Tibial nerve (tissue), 4 donors: Measurements from ENCODE around the gene EED. TPM values are rescaled to one million over a fixed set of nuclear protein-coding genes. Genes with fewer than 3 reads are reported as not detected.

Experiments used
- DNase-seq, 2 donors: peaks; one replicate each; pipeline ENCODE4 v3.0.0-alpha.2; 2019; ENCODE audit warnings: low spot score in 2 of 2
- H3K27ac ChIP-seq, 4 donors: fragments of 200-600 bp; sonication (generic) in 3 of 4; one replicate each; pipeline ENCODE4 v1.5.1; 2017 to 2019; ENCODE audit warnings: mild to moderate bottlenecking in 1 of 4
- H3K27me3 ChIP-seq, 2 donors: fragments of 200-600 bp; sonication (generic) in 1 of 2; one replicate each; pipeline versions ENCODE4 v1.5.1 to v1.6.0; 2017 to 2019
- H3K36me3 ChIP-seq, 3 donors: fragments of 200-600 bp; sonication (generic); one replicate each; pipeline ENCODE4 v1.5.1; 2018 to 2019
- H3K4me1 ChIP-seq, 4 donors: fragments of 200-600 bp; sonication (generic) in 3 of 4; one replicate each; pipeline ENCODE4 v1.5.1; 2017 to 2019
- H3K4me3 ChIP-seq, 4 donors: fragments of 200-600 bp; sonication (generic) in 3 of 4; one replicate each; pipeline ENCODE4 v1.5.1; 2017 to 2019; ENCODE audit warnings: mild to moderate bottlenecking in 1 of 4, moderate library complexity in 1 of 4
- H3K9me3 ChIP-seq, 4 donors: fragments of 200-600 bp; sonication (generic) in 3 of 4; one replicate each; pipeline ENCODE4 v1.5.1; 2017 to 2019
- CTCF ChIP-seq, 5 experiments: fragments of 200-600 bp in 3 of 5; fragments of 450-650 bp in 2 of 5; sonication (generic) in 3 of 5; IDR thresholded peaks; one replicate each; pipeline ENCODE4 v1.5.1; 2016 to 2019; ENCODE audit warnings: antibody characterized with exemption in 5 of 5, mild to moderate bottlenecking in 3 of 5, moderate library complexity in 2 of 5
- EP300 ChIP-seq, 2 donors: sonication (generic); formaldehyde crosslinking; IDR thresholded peaks; one replicate each; pipeline ENCODE4 v1.6.1; 2017; ENCODE audit warnings: antibody characterized with exemption in 2 of 2, mild to moderate bottlenecking in 1 of 2
- POLR2A ChIP-seq, 2 donors: fragments of 450-650 bp; IDR thresholded peaks; one replicate each; pipeline ENCODE4 v1.6.1; 2017; ENCODE audit warnings: antibody characterized with exemption in 2 of 2, mild to moderate bottlenecking in 2 of 2, moderate library complexity in 2 of 2
- WGBS, 2 donors: methylation state at CpG; one replicate each; pipeline ENCODE4 v1.1.5; 2018; 5-methylcytosine and 5-hydroxymethylcytosine counted together
- small RNA-seq: library from RNA; depleted of rRNA; stranded (forward); fragments of <200 nt; gene quantifications from one replicate; pipeline ENCODE3, GENCODE V24; 2016
- total RNA-seq, 4 donors: library from RNA; depleted of rRNA; stranded (reverse); fragments of >200 nt; gene quantifications; one replicate each; pipeline ENCODE4 v1.1.0, GENCODE V29; 2016

The EED gene
- total RNA-seq, 4 donors from 2014 or later = 13.3 to 18.4 (median 16.7) TPM

- TF ChIP-seq POLR2A (IDR thresholded peaks at IDR 0.05) = no peak
- TF ChIP-seq CTCF (IDR thresholded peaks at IDR 0.05) = no peak
- TF ChIP-seq EP300 (IDR thresholded peaks at IDR 0.05) = no peak
- 82 to 83% methylated on average over 2 of the region's 2 CpGs for WGBS, 2 donors
- Histone ChIP-seq H3K27me3 (no peaks in the 10 kb centered on the region), H3K27ac (no peak overlapping the region), H3K9me3 (no peaks in the 10 kb centered on the region), H3K4me3 (no peak overlapping the region), H3K4me1 (no peaks in the 10 kb centered on the region), H3K36me3 (peaks cover 0 to 46% (median 4%) of the 10 kb centered on the region in 3 donors)
- no peak for DNase-seq
These were observed 69.2 kb downstream of the EED start for GRCh38 chr11:86313793-86314192.

- no peaks in the 10 kb centered on the region for H3K27me3 ChIP-seq
- TF ChIP-seq EP300 (IDR thresholded peaks at IDR 0.05) (no peak), POLR2A (IDR thresholded peaks at IDR 0.05) (no peak), CTCF (IDR thresholded peaks at IDR 0.05) (no peak)
- peaks cover 0 to 53% (median 4%) of the 10 kb centered on the region in 3 donors for H3K36me3 ChIP-seq
- 91 to 94% methylated on average over 2 of the region's 2 CpGs for WGBS, 2 donors
- no peak for DNase-seq
- H3K9me3 ChIP-seq = no peaks in the 10 kb centered on the region
- H3K4me1 ChIP-seq = no peaks in the 10 kb centered on the region
- H3K4me3 ChIP-seq = no peak overlapping the region
- no peak overlapping the region for H3K27ac ChIP-seq
These were observed 70.1 kb downstream of the EED start for GRCh38 chr11:86314636-86315035.

Small RNAs within 50 kb of the gene (small RNA-seq; reads per million reads assigned to genes)
- gene RF00017 = not detected
- gene RN7SL225P = not detected

Other genes with a start within 250 kb of the EED start
- 100 to 1,000 TPM; 287 to 339 (median 313) TPM for gene PICALM, start 175.7 kb upstream of the EED start, total RNA-seq
- gene HIKESHI, start 57.5 kb downstream of the EED start, total RNA-seq = 10 to 100 TPM; 31.2 to 40.6 (median 33.4) TPM
- 1 to 10 TPM in 2 of 4 donors, under 1 TPM in 2; 0.78 to 3.3 (median 1.3) TPM for gene CCDC81, start 130.1 kb downstream of the EED start, total RNA-seq